Measurements from ENCODE around the gene EAF1.

- TF ChIP-seq EZH2 (IDR thresholded peaks at IDR 0.05; ENCODE audit: low read length) (no peak), CTCF (optimal IDR thresholded peaks at IDR 0.05 in 1 of 3, IDR thresholded peaks at IDR 0.05 in 1 of 3, conservative IDR thresholded peaks at IDR 0.05 in 1 of 3; ENCODE audit: extremely low read depth in 1 of 3, insufficient read depth in 2 of 3, low read length in 3 of 3) (no peak)
Observed at GRCh38 chr3:15458212-15458780, 30.9 kb downstream of the EAF1 start.
